Adrenal gland (tissue), 12 donors: Measurements from ENCODE around the gene ZNF618. TPM values are rescaled to one million over a fixed set of nuclear protein-coding genes. Genes with fewer than 3 reads are reported as not detected.

Source experiments
- DNase-seq, 7 donors: peaks; one replicate each; pipeline ENCODE4 v3.0.0-alpha.2; 2019 to 2020
- H3K27ac ChIP-seq, 5 donors: fragments of 200-600 bp; sonication (generic) in 4 of 5; 1 replicate in 3 of 5; 2 replicates in 2 of 5; pipeline versions ENCODE4 v1.5.1 to v1.8.0; 2016 to 2020; ENCODE audit warnings: mild to moderate bottlenecking in 1 of 5
- H3K27me3 ChIP-seq: fragments of 200-600 bp; 2 replicates; pipeline ENCODE4 v1.8.0; 2021
- H3K36me3 ChIP-seq, 2 donors: fragments of 200-600 bp; replicated peaks in 1 of 2; 1 replicate in 1 of 2; 2 replicates in 1 of 2; pipeline versions ENCODE4 v1.5.1 to v1.8.0; 2018 to 2022
- H3K4me1 ChIP-seq, 2 donors: fragments of 200-600 bp; replicated peaks in 1 of 2; 1 replicate in 1 of 2; 2 replicates in 1 of 2; pipeline versions ENCODE4 v1.5.1 to v1.8.0; 2018 to 2021
- H3K4me3 ChIP-seq, 4 donors: fragments of 200-600 bp; sonication (generic) in 3 of 4; one replicate each; pipeline ENCODE4 v1.5.1; 2016 to 2018
- H3K9me3 ChIP-seq, 3 donors: fragments of 200-600 bp; sonication (generic) in 1 of 3; replicated peaks in 1 of 3; 1 replicate in 2 of 3; 2 replicates in 1 of 3; pipeline versions ENCODE4 v1.5.1 to v1.8.0; 2016 to 2021
- POLR2A ChIP-seq, 2 donors: fragments of 450-650 bp; IDR thresholded peaks; one replicate each; pipeline ENCODE4 v1.6.1; 2017; ENCODE audit warnings: antibody characterized with exemption in 2 of 2, mild to moderate bottlenecking in 2 of 2, moderate library complexity in 1 of 2
- WGBS, 4 donors: extraction: QIAGEN DNeasy Blood & Tissue Kit in 2 of 4; methylation state at CpG; one replicate each; pipeline versions ENCODE4 v1.1.5 to v1.1.7; 2013 to 2017; 5-methylcytosine and 5-hydroxymethylcytosine counted together
- intact Hi-C, 2 donors: fragments of 100-400 bp; cut with DNase I; formaldehyde crosslinking; loops; one replicate each; pipeline versions ENCODE4 v1.14.1 to v1.15.0; 2022 to 2023
- polyA plus RNA-seq, 3 donors: library from polyadenylated mRNA; stranded (reverse); fragments of 200-250 nt in 2 of 3; fragments of 350-450 nt in 1 of 3; fragmentation: Illumina TruSeq in 1 of 3; extraction: RNeasy Lipid Tissue Mini Kit (QIAGEN cat#74804) in 1 of 3; gene quantifications; one replicate each; pipeline ENCODE4 v1.2.3, GENCODE V29; 2013 to 2014
- total RNA-seq, 9 donors: library from RNA; depleted of rRNA in 4 of 9; stranded (reverse); fragments of >200 nt in 4 of 9; fragments of 120-200 nt in 1 of 9; fragmentation: NEBNext Ultra II Directional in 1 of 9; extraction: Animal tissue kit (Norgen Biotek cat#: 25700) in 1 of 9; gene quantifications; one replicate each; pipeline versions ENCODE4 v1.1.0 to v1.2.4, GENCODE V29; 2013 to 2023
- TF ChIP-seq, protein P1 (sequence below), 6 experiments: fragments of 450-650 bp in 4 of 6; fragments of 200-600 bp in 2 of 6; sonication (generic) in 1 of 6; IDR thresholded peaks; 1 replicate in 5 of 6; 2 replicates in 1 of 6; pipeline versions ENCODE4 v1.5.1 to v1.8.0; 2016 to 2021; ENCODE audit warnings: antibody characterized with exemption in 6 of 6, mild to moderate bottlenecking in 2 of 6, moderate library complexity in 1 of 6
- donor health status: healthy with polysubstance abuse.
- donor health status: Bipolar disorder and iron deficiency.
- donor health status: DM: yes; HTN: yes; CAD: no.
- donor health status: DM: no; HTN: no; CAD: no.
- donor health status: DM: no; HTN: no; CAD: no.
- donor health status: DM: yes; HTN: yes; CAD: no.

Gene ZNF618
- total and polyA plus RNA-seq, 12 donors, result 4.5 to 21.3 (median 9.9) TPM

DNA sequence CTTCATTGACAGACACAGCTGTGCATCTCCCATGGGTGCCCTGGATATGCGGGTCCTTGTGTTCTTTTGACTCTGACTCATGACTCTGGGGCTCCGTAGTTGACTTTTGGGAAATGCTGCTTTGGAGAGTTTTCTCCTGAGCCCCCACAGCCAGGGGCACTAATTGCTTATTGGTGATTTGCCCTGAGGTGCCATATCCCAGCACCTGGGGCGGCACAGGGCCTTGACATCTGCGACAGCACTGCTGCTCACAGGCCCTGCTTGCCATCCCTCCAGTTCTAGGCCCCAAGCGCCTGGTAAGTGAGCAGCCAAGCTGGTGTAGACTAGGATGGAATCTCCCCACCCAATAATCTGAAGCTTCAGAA is 126.9 kb downstream of the ZNF618 start:
- intact Hi-C loops, result no loop called here
- DNase-seq, result peak in 1 of 7 donors; percentile 41
- H3K27ac ChIP-seq, result no peak overlapping the region

DNA sequence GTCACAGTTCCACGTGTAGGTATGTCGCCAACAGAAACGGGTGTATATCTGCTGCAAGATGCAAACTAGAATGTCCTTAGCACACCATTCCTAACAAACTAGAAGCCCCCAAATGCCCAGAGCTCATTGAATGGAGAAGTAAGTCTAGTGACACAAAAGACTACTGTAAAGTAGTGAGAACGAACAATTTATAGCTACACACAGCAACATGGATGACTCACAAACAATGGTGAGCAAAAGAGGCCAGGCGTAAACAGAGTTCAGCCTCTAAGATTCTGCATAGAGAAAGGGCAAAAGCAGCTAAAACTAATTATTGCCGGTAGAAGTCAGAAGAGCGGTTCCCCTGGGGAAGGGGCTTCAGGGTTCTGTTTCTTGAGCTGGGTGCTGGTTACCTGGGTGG is 127.2 kb downstream of the ZNF618 start:
- no peak overlapping the region for H3K4me3 ChIP-seq
- H3K27me3 ChIP-seq, result no peaks in the 10 kb centered on the region
- no peaks in the 10 kb centered on the region for H3K9me3 ChIP-seq
- DNase-seq, result peak in 1 of 7 donors; percentile 9
- 81 to 84% (median 83%) methylated on average over 7 of the region's 7 CpGs for WGBS, 4 donors
- intact Hi-C loops, result no loop called here
- peaks cover 0 to 4% of the 10 kb centered on the region in 2 donors for H3K4me1 ChIP-seq
- peaks cover 0 to 16% of the 10 kb centered on the region in 2 donors for H3K36me3 ChIP-seq
- H3K27ac ChIP-seq, result peak overlapping the region in 1 of 5 donors; percentile 79
- TF ChIP-seq, protein P1, sequence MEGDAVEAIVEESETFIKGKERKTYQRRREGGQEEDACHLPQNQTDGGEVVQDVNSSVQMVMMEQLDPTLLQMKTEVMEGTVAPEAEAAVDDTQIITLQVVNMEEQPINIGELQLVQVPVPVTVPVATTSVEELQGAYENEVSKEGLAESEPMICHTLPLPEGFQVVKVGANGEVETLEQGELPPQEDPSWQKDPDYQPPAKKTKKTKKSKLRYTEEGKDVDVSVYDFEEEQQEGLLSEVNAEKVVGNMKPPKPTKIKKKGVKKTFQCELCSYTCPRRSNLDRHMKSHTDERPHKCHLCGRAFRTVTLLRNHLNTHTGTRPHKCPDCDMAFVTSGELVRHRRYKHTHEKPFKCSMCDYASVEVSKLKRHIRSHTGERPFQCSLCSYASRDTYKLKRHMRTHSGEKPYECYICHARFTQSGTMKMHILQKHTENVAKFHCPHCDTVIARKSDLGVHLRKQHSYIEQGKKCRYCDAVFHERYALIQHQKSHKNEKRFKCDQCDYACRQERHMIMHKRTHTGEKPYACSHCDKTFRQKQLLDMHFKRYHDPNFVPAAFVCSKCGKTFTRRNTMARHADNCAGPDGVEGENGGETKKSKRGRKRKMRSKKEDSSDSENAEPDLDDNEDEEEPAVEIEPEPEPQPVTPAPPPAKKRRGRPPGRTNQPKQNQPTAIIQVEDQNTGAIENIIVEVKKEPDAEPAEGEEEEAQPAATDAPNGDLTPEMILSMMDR (IDR thresholded peaks at IDR 0.05), result no peak

More for the DNA sequence above, 126.9 kb downstream of the ZNF618 start:
- Histone ChIP-seq H3K4me3 (no peak overlapping the region), H3K36me3 (peaks cover 0 to 14% of the 10 kb centered on the region in 2 donors), H3K4me1 (peaks cover 0 to 4% of the 10 kb centered on the region in 2 donors), H3K27me3 (no peaks in the 10 kb centered on the region), H3K9me3 (no peaks in the 10 kb centered on the region)
- 96 to 100% (median 96%) methylated on average over 4 to 5 of the region's 5 CpGs; no CpG with 5 or more reads in 1 of the 4 donors for WGBS, 4 donors
- no peak for TF ChIP-seq POLR2A (IDR thresholded peaks at IDR 0.05)
- TF ChIP-seq, protein P1 (IDR thresholded peaks at IDR 0.05), result no peak

DNA sequence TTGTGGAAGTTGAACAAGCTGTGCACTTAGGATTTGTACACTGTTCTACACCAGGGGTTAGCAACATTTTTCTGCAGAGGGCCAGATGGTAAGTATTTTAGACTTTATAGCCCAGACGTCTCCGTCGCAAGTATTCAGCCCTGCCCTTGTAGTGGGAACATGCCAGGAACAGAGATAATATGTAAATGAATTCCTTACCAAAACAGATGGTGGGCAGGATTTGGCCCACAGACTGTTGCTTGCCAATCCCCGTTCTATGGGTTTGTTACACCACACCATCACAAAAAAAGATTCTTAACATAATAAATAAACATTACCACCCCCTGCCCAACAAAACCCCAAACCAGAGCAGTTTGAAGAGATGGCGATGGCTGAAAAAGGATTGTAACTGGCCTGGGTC is 127.6 kb downstream of the ZNF618 start:
- peak overlapping the region in 3 of 5 donors; percentile 37 to 79 (median 52) for H3K27ac ChIP-seq
- WGBS, 4 donors, result 56 to 77% (median 62%) methylated on average over 5 of the region's 5 CpGs

DNA sequence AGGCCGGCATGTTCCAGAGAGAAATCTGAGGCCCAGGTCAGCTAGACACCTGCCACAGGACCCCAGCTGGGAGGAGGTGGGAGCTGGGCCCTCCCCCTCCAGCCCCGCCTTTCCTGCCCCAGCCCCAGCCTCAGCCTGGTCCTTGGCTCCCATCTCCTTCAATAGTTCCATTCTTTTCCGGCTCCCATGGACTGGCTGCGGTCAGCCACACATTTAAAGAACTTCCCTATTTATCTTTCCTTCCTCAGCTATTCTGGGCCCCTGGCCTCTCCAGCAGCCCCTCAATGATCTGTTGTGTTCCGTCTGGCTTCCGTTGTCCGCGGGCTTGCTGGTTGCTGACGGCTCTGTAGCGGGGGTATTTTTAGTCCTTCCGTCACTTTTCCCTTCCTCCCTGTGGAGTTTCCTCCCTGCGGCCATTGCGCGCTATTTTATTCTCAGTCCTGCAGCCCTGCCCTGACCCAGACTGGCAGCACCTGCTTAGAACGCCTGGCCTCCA is 128.2 kb downstream of the ZNF618 start:
- H3K4me3 ChIP-seq, result no peak overlapping the region
- H3K9me3 ChIP-seq, result no peaks in the 10 kb centered on the region
- H3K27me3 ChIP-seq, result no peaks in the 10 kb centered on the region
- no peak for TF ChIP-seq POLR2A (IDR thresholded peaks at IDR 0.05)
- TF ChIP-seq, protein P1 (IDR thresholded peaks at IDR 0.05), result no peak
- peaks cover 0 to 4% of the 10 kb centered on the region in 2 donors for H3K4me1 ChIP-seq
- intact Hi-C loops, result no loop called here
- 46 to 63% (median 57%) methylated on average over 15 of the region's 15 CpGs for WGBS, 4 donors
- DNase-seq, result peak; percentile 46 to 79 (median 60)
- peaks cover 0 to 16% of the 10 kb centered on the region in 2 donors for H3K36me3 ChIP-seq
- H3K27ac ChIP-seq, result peak overlapping the region in 3 of 5 donors; percentile 37 to 79 (median 52)

More for the DNA sequence above, 127.6 kb downstream of the ZNF618 start:
- Histone ChIP-seq H3K9me3 (no peaks in the 10 kb centered on the region), H3K4me3 (no peak overlapping the region), H3K36me3 (peaks cover 0 to 16% of the 10 kb centered on the region in 2 donors), H3K4me1 (peaks cover 0 to 4% of the 10 kb centered on the region in 2 donors), H3K27me3 (no peaks in the 10 kb centered on the region)
- TF ChIP-seq, protein P1 (IDR thresholded peaks at IDR 0.05), result no peak
- TF ChIP-seq POLR2A (IDR thresholded peaks at IDR 0.05), result no peak
- DNase-seq, result peak in 1 of 7 donors; percentile 41
- intact Hi-C loops, result no loop called here
